Endothelial cell of hepatic sinusoid (primary cell): Measurements from ENCODE around the gene CALCOCO1.

Experiments used
- in situ Hi-C: cut with HindIII; loops from 2 replicates; pipeline ENCODE4 v1.10.0; 2017; ENCODE audit warnings: low sequenced_read_pairs

Gene CALCOCO1

GRCh38 chr12:53670971-53671370, 56.3 kb downstream of the CALCOCO1 start:
- in situ Hi-C loops = loop anchor here (10.0 kb wide), 1 partner anchor 116 kb away; no protein-coding TSS in a partner anchor

- in situ Hi-C loops = loop anchor here (10.0 kb wide), 1 partner anchor 116 kb away; no protein-coding TSS in a partner anchor
Measured at GRCh38 chr12:53670308-53670707, 56.9 kb downstream of the CALCOCO1 start.

- in situ Hi-C loops = loop anchor here (5.0 kb wide), 1 partner anchor 35 kb away; no protein-coding TSS in a partner anchor
Measured at GRCh38 chr12:53667080-53667479, 60.2 kb downstream of the CALCOCO1 start.

GRCh38 chr12:53664936-53665335, 62.3 kb downstream of the CALCOCO1 start:
- in situ Hi-C loops = loop anchor here (5.0 kb wide), 1 partner anchor 33 kb away; no protein-coding TSS in a partner anchor

GRCh38 chr12:53664191-53664590, 63.1 kb downstream of the CALCOCO1 start:
- in situ Hi-C loops = no loop called here

- in situ Hi-C loops = no loop called here
Measured at GRCh38 chr12:53660041-53660440, 67.2 kb downstream of the CALCOCO1 start.

GRCh38 chr12:53659571-53659981, 67.7 kb downstream of the CALCOCO1 start:
- in situ Hi-C loops = no loop called here

GRCh38 chr12:53659011-53659551, 68.2 kb downstream of the CALCOCO1 start:
- in situ Hi-C loops = no loop called here
